WTC11 (cell line): Measurements from ENCODE around the gene SUV39H2.

Source experiments
- ATF3 ChIP-seq: sonication (generic); formaldehyde crosslinking; conservative IDR thresholded peaks from 2 replicates; pipeline ENCODE4 v1.8.1; 2022; ENCODE audit warnings: mild to moderate bottlenecking, missing genetic modification reagents
- CTCF ChIP-seq: fragments of 200-600 bp; IDR thresholded peaks from 2 replicates; pipeline ENCODE4 v1.8.0; 2022; ENCODE audit warnings: antibody characterized with exemption
- E2F4 ChIP-seq: sonication (generic); formaldehyde crosslinking; IDR thresholded peaks from 2 replicates; pipeline ENCODE4 v1.8.1; 2022; ENCODE audit warnings: low read depth, mild to moderate bottlenecking, moderate library complexity, missing genetic modification reagents, borderline replicate concordance
- HMGXB4 ChIP-seq: sonication (generic); formaldehyde crosslinking; IDR thresholded peaks from 2 replicates; pipeline ENCODE4 v1.8.1; 2023; ENCODE audit warnings: mild to moderate bottlenecking, moderate library complexity, missing genetic modification reagents
- MAX ChIP-seq: sonication (generic); formaldehyde crosslinking; IDR thresholded peaks from 2 replicates; pipeline ENCODE4 v1.8.0; 2022; ENCODE audit warnings: mild to moderate bottlenecking, missing genetic modification reagents
- NFYB ChIP-seq: sonication (generic); formaldehyde crosslinking; conservative IDR thresholded peaks from 2 replicates; pipeline ENCODE4 v1.8.0; 2022; ENCODE audit warnings: low read depth, missing genetic modification reagents
- ZNF416 ChIP-seq: fragments of 250-450 bp; sonication (Bioruptor Pico); IDR thresholded peaks from 2 replicates; pipeline ENCODE4 v1.9.0; 2021; ENCODE audit warnings: mild to moderate bottlenecking, inconsistent platforms
- ZNF512 ChIP-seq: sonication (generic); formaldehyde crosslinking; IDR thresholded peaks from 2 replicates; pipeline ENCODE4 v1.8.1; 2022; ENCODE audit warnings: missing genetic modification reagents, borderline replicate concordance

- TF ChIP-seq MAX (peak; percentile 81), NFYB (CRISPR knock-in tag) (peak; percentile 86), ATF3 (no peak), ZNF512 (CRISPR knock-in tag) (0 out of 2 replicates have a peak, but pooled peaks have one; percentile 30), CTCF (no peak), ZNF416 (CRISPR knock-in tag) (0 out of 2 replicates have a peak, but pooled peaks have one; percentile 61), E2F4 (peak; percentile 76; the same call in 1 of the 2 replicates), HMGXB4 (peak; percentile 80)
Measured at GRCh38 chr10:14837757-14838581, 40.7 kb upstream of the SUV39H2 start, which contains the start of the genes CDNF, HSPA14 and MSANTD7.
